Mesenchymal stem cell (in vitro differentiated cells and primary cell): ENCODE data around the gene TMEM204.

Experiments
- DNase-seq: peaks from one replicate; pipeline ENCODE4 v3.0.0-alpha.2; 2013
- H2AFZ ChIP-seq: one replicate; pipeline ENCODE4 v1.6.1; 2013; ENCODE audit warnings: low read depth, mild to moderate bottlenecking, control low read depth, inconsistent platforms, low read length, moderate library complexity
- H2AK5ac ChIP-seq: 2 replicates; pipeline ENCODE4 v1.6.1; 2013; ENCODE audit warnings: low read length, moderate library complexity, mild to moderate bottlenecking, inconsistent platforms; ENCODE audit not compliant: severe bottlenecking
- H2BK120ac ChIP-seq: one replicate; pipeline ENCODE4 v1.6.1; 2013; ENCODE audit warnings: low read depth, mild to moderate bottlenecking, inconsistent platforms, low read length, moderate library complexity
- H2BK12ac ChIP-seq, 2 experiments: one replicate each; pipeline ENCODE4 v1.6.1; 2013; ENCODE audit warnings: inconsistent platforms in 2 of 2, low read length in 2 of 2, mild to moderate bottlenecking in 2 of 2, moderate library complexity in 2 of 2, control low read depth in 1 of 2
- H2BK15ac ChIP-seq: one replicate; pipeline ENCODE4 v1.6.1; 2013; ENCODE audit warnings: mild to moderate bottlenecking, low read depth, inconsistent platforms; ENCODE audit not compliant: poor library complexity, severe bottlenecking
- H2BK5ac ChIP-seq: 2 replicates; pipeline ENCODE4 v1.6.1; 2013; ENCODE audit warnings: low read depth, mild to moderate bottlenecking, low read length, control low read depth, inconsistent platforms; ENCODE audit not compliant: poor library complexity, severe bottlenecking
- H3K14ac ChIP-seq, 2 experiments: one replicate each; pipeline ENCODE4 v1.6.1; 2013; ENCODE audit warnings: inconsistent platforms in 2 of 2, low read length in 2 of 2, control low read depth in 1 of 2, mild to moderate bottlenecking in 1 of 2, moderate library complexity in 1 of 2
- H3K18ac ChIP-seq, 2 experiments: one replicate each; pipeline ENCODE4 v1.6.1; 2013; ENCODE audit warnings: inconsistent platforms in 2 of 2, low read length in 2 of 2, control low read depth in 1 of 2, low read depth in 1 of 2, mild to moderate bottlenecking in 1 of 2
- H3K23ac ChIP-seq, 2 experiments: one replicate each; pipeline ENCODE4 v1.6.1; 2013; ENCODE audit warnings: inconsistent platforms in 2 of 2, low read length in 2 of 2, mild to moderate bottlenecking in 2 of 2, moderate library complexity in 2 of 2, control low read depth in 1 of 2
- H3K27ac ChIP-seq: 2 replicates; pipeline ENCODE4 v1.5.1; 2013; ENCODE audit warnings: mild to moderate bottlenecking, moderate library complexity, low read length, control low read depth, inconsistent platforms; ENCODE audit not compliant: poor library complexity, severe bottlenecking
- H3K27me3 ChIP-seq, 2 experiments: 2 replicates each; pipeline versions ENCODE4 v1.6.1 to v1.7.0; 2013; ENCODE audit warnings: low read length in 2 of 2, mild to moderate bottlenecking in 2 of 2, moderate library complexity in 2 of 2, control low read depth in 1 of 2, inconsistent platforms in 1 of 2; ENCODE audit not compliant: control insufficient read depth in 1 of 2, insufficient read depth in 1 of 2
- H3K36me3 ChIP-seq, 2 experiments: 2 replicates each; pipeline versions ENCODE4 v1.6.1 to v1.7.0; 2013; ENCODE audit warnings: low read length in 2 of 2, control low read depth in 1 of 2, inconsistent platforms in 1 of 2, low read depth in 1 of 2, mild to moderate bottlenecking in 1 of 2; ENCODE audit not compliant: insufficient read depth in 2 of 2, control insufficient read depth in 1 of 2
- H3K4ac ChIP-seq, 2 experiments: one replicate each; pipeline ENCODE4 v1.6.1; 2013; ENCODE audit warnings: inconsistent platforms in 2 of 2, low read length in 2 of 2, mild to moderate bottlenecking in 2 of 2, moderate library complexity in 2 of 2, control low read depth in 1 of 2, low read depth in 1 of 2
- H3K4me1 ChIP-seq: 2 replicates; pipeline ENCODE4 v1.6.1; 2013; ENCODE audit warnings: low read depth, low read length, control low read depth; ENCODE audit not compliant: control insufficient read depth, insufficient read depth
- H3K4me2 ChIP-seq: 2 replicates; pipeline ENCODE4 v1.6.1; 2013; ENCODE audit warnings: low read length, mild to moderate bottlenecking, inconsistent platforms; ENCODE audit not compliant: poor library complexity, severe bottlenecking
- H3K4me3 ChIP-seq, 2 experiments: 2 replicates each; pipeline versions ENCODE4 v1.5.1 to v1.7.0; 2013; ENCODE audit warnings: low read length in 2 of 2, mild to moderate bottlenecking in 2 of 2, control low read depth in 1 of 2, low read depth in 1 of 2; ENCODE audit not compliant: insufficient read depth in 1 of 2
- H3K79me1 ChIP-seq: replicated peaks from 2 replicates; pipeline ENCODE4 v1.6.1; 2013; ENCODE audit warnings: mild to moderate bottlenecking, control low read depth, low read length, inconsistent platforms; ENCODE audit not compliant: poor library complexity, severe bottlenecking
- H3K9ac ChIP-seq: 2 replicates; pipeline ENCODE4 v1.7.0; 2013; ENCODE audit warnings: mild to moderate bottlenecking, low read length, moderate library complexity
- H3K9me3 ChIP-seq: 2 replicates; pipeline ENCODE4 v1.7.0; 2013; ENCODE audit warnings: mild to moderate bottlenecking, low read length; ENCODE audit not compliant: control insufficient read depth
- H4K8ac ChIP-seq: one replicate; pipeline ENCODE4 v1.6.1; 2013; ENCODE audit warnings: inconsistent platforms, mild to moderate bottlenecking, low read length, moderate library complexity
- H4K91ac ChIP-seq: one replicate; pipeline ENCODE4 v1.6.1; 2013; ENCODE audit warnings: mild to moderate bottlenecking, low read length, inconsistent platforms
- WGBS: methylation state at CpG from one replicate; pipeline ENCODE4 v1.1.7; 2013; ENCODE audit warnings: mixed read lengths; 5-methylcytosine and 5-hydroxymethylcytosine counted together

Gene TMEM204

GRCh38 chr16:1561266-1561665, 27.8 kb downstream of the TMEM204 start:
- WGBS = 83% methylated on average over 7 of the region's 7 CpGs
- Histone ChIP-seq H3K79me1 (no peaks in the 10 kb centered on the region), H2AK5ac (no peak overlapping the region), H3K4me3 (no peak overlapping the region), H3K4me1 (peaks cover 7% of the 10 kb centered on the region), H3K14ac (no peak overlapping the region), H2BK15ac (no peak overlapping the region), H3K36me3 (peaks cover 79 to 82% of the 10 kb centered on the region in 2 experiments), H3K18ac (no peak overlapping the region), H4K91ac (no peak overlapping the region), H3K9me3 (no peaks in the 10 kb centered on the region), H2AFZ (no peak overlapping the region), H2BK5ac (no peak overlapping the region), H3K23ac (no peak overlapping the region), H4K8ac (no peak overlapping the region), H2BK120ac (no peak overlapping the region), H3K4ac (no peak overlapping the region), H3K27me3 (no peaks in the 10 kb centered on the region), H3K9ac (no peak overlapping the region), H3K4me2 (no peak overlapping the region), H3K27ac (no peak overlapping the region), H2BK12ac (no peak overlapping the region)
- no peak for DNase-seq

- no peak overlapping the region for H3K23ac ChIP-seq
- H3K36me3 ChIP-seq = peaks cover 78 to 80% of the 10 kb centered on the region in 2 experiments
- peaks cover 7% of the 10 kb centered on the region for H3K4me1 ChIP-seq
- H2BK15ac ChIP-seq = no peak overlapping the region
- H3K4me3 ChIP-seq = no peak overlapping the region
- no peak overlapping the region for H3K4ac ChIP-seq
- no peak overlapping the region for H3K9ac ChIP-seq
- H3K79me1 ChIP-seq = no peaks in the 10 kb centered on the region
- no peak overlapping the region for H3K14ac ChIP-seq
- DNase-seq = no peak
- no peak overlapping the region for H2BK5ac ChIP-seq
- H3K27me3 ChIP-seq = no peaks in the 10 kb centered on the region
- no peak overlapping the region for H2AFZ ChIP-seq
- no peaks in the 10 kb centered on the region for H3K9me3 ChIP-seq
- no peak overlapping the region for H3K4me2 ChIP-seq
- WGBS = 93% methylated on average over 14 of the region's 14 CpGs
- no peak overlapping the region for H3K27ac ChIP-seq
- H2AK5ac ChIP-seq = no peak overlapping the region
- H4K91ac ChIP-seq = no peak overlapping the region
- H2BK12ac ChIP-seq = no peak overlapping the region
- H3K18ac ChIP-seq = no peak overlapping the region
- no peak overlapping the region for H4K8ac ChIP-seq
- H2BK120ac ChIP-seq = no peak overlapping the region
Observed at GRCh38 chr16:1561836-1562235, 28.4 kb downstream of the TMEM204 start.

GRCh38 chr16:1563786-1564185, 30.3 kb downstream of the TMEM204 start:
- Histone ChIP-seq H2AK5ac (no peak overlapping the region), H3K27ac (no peak overlapping the region), H4K8ac (no peak overlapping the region), H3K14ac (no peak overlapping the region), H3K27me3 (no peaks in the 10 kb centered on the region), H3K4me3 (no peak overlapping the region), H3K79me1 (no peaks in the 10 kb centered on the region), H2BK5ac (no peak overlapping the region), H3K4me1 (peaks cover 7% of the 10 kb centered on the region), H3K23ac (no peak overlapping the region), H3K9me3 (no peaks in the 10 kb centered on the region), H3K9ac (no peak overlapping the region), H2AFZ (no peak overlapping the region), H3K4ac (peak overlapping the region in 1 of 2 experiments; percentile 40), H2BK15ac (no peak overlapping the region), H3K36me3 (peaks cover 70 to 80% of the 10 kb centered on the region in 2 experiments), H2BK120ac (no peak overlapping the region), H3K4me2 (no peak overlapping the region), H3K18ac (no peak overlapping the region), H4K91ac (no peak overlapping the region), H2BK12ac (no peak overlapping the region)
- 96% methylated on average over 20 of the region's 20 CpGs for WGBS
- DNase-seq = no peak

DNA sequence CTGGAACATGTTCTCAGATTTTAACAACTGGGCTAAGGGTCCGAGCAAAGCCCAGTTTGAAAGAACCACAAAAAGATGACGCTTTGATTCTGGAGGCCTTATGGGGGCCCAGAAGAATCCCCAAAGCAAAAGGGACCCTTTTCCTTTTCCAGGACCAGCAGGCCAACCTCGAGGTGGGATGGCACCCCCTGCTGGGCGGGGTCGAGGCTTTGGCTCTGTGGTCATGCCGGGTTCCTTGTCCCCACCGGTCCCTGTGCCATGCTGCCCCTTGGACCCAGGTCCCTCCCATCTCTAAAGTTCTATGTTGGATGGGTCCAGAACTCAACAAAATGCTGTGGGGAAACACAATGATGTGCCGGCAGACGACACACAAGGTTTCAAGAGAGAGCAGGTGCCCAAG, 30.9 kb downstream of the TMEM204 start:
- Histone ChIP-seq H3K4ac (no peak overlapping the region), H2BK5ac (no peak overlapping the region), H3K79me1 (no peaks in the 10 kb centered on the region), H2BK120ac (no peak overlapping the region), H3K36me3 (peaks cover 65 to 75% of the 10 kb centered on the region in 2 experiments), H2BK15ac (no peak overlapping the region), H4K91ac (no peak overlapping the region), H2AFZ (no peak overlapping the region), H3K27ac (no peak overlapping the region), H3K14ac (no peak overlapping the region), H2AK5ac (no peak overlapping the region), H3K4me3 (no peak overlapping the region), H3K4me2 (no peak overlapping the region), H3K9ac (no peak overlapping the region), H3K27me3 (no peaks in the 10 kb centered on the region), H4K8ac (no peak overlapping the region), H3K4me1 (peaks cover 7% of the 10 kb centered on the region), H3K23ac (no peak overlapping the region), H2BK12ac (no peak overlapping the region), H3K9me3 (no peaks in the 10 kb centered on the region), H3K18ac (no peak overlapping the region)
- no peak for DNase-seq
- 89% methylated on average over 9 of the region's 9 CpGs for WGBS
